Activated CD4-positive, alpha-beta T cell treated with anti-CD3 and anti-CD28 coated beads, Interleukin-2, amount 50 U/mL, for 1 hour (primary cell): ENCODE results near the gene RGS9BP.
"Not testable (repeated sequence)": the region's sequence is repeated elsewhere in the genome, so short reads cannot be mapped to it uniquely, and the experiment has no call there.

Source experiments
- DNase-seq: peaks from one replicate; pipeline ENCODE4 v3.0.0-alpha.2; 2020

Gene RGS9BP

GRCh38 chr19:32675720-32676185, at the start of gene RGS9BP:
Gene RGS9BP (plus strand): TSS chr19:32675848. CDS start chr19:32676264, 416 bp downstream.
- DNase-seq = peak; percentile 51

GRCh38 chr19:32626969-32627368, 48.7 kb upstream of the RGS9BP start:
- DNase-seq = no peak

- DNase-seq = no peak
These were observed 47.9 kb upstream of the RGS9BP start for GRCh38 chr19:32627714-32628270.

GRCh38 chr19:32630338-32630737, 45.3 kb upstream of the RGS9BP start:
- no peak for DNase-seq

- no peak for DNase-seq
These were observed 44.3 kb upstream of the RGS9BP start for GRCh38 chr19:32631381-32631780.

DNA sequence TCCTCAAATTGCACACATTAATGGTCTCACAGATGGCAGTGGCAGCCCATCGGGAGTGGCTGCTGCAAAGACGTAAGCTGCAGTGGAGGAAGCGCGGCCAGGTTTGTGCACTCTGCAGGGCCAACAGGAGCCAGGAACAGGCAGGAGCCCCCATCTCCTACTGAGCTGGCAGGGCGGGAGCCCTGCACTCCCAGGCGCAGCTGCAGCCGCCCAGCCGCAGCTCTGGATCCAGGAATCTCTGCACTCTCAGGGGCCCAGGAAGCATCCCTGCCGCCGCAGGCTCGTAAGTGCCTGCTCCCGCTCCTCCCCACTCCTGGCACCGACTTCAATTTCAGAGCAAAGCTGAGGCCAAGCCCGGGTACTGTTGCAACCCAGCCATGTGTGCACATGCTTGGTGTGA, 38.2 kb upstream of the RGS9BP start:
- no peak for DNase-seq

- no peak for DNase-seq
These were observed 37.0 kb upstream of the RGS9BP start for GRCh38 chr19:32638625-32639024.

GRCh38 chr19:32642771-32643170, 32.9 kb upstream of the RGS9BP start:
- peak; percentile 53 for DNase-seq

DNA sequence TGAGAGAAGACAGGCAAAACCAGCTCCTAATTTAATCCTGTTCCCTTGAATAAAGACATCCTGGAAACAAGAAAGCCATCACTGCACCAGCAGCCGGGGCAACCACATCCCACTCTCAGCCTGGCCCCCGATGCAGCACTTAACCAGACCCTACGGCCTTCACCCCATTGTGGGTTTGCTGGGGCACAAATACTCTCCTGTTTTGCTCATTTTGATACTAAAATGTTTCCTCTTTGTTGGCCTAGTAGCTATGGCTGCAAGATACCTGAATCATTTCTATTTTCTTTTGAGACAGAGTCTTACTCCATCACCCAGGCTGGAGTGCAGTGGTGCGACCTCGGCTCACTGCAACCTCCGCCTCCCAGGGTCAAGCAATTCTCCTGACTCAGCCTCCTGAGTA, 29.1 kb upstream of the RGS9BP start:
- no peak for DNase-seq

DNA sequence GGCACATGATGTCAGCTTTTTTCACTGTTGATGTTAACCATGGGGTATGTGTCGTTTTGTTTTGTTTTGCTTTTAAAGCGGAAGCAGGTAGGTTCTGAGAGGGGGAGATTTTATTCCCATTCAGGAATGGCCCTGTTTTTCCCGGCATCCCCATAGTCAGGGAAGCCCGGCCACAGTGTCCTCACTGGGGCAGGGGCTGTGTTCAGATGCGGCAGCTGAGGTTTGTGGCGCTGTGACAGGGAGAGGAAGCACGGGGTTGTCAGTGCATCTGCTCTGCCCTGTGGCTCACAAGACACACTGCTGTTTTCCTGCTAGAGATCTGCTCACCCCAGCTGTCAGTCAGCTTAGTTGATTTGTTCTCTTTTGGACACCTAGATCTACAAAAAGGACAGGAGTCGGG, 28.3 kb upstream of the RGS9BP start:
- no peak for DNase-seq

GRCh38 chr19:32649751-32650150, 25.9 kb upstream of the RGS9BP start:
- no peak for DNase-seq

GRCh38 chr19:32650671-32651070, 25.0 kb upstream of the RGS9BP start:
- DNase-seq = no peak

DNA sequence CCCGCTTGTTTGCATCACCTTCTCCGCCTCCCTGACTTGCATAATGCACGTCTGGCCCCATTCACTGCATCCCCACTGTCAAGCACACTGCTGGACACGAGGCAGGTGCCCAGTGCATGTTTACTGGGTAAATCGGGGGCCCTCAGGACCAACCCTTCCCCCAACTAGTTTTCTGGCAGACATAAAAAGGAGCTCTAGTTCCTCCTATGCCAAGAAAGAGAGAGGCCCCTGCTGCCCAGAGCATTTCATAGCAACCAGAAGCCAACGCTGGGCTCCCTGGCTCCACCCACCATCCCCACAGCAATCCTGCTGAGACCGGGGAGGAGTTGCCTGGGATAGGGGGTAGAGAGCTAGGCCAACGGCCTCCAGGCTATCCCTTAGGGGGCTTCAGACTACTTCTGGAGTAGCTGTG, 23.9 kb upstream of the RGS9BP start:
- no peak for DNase-seq

DNA sequence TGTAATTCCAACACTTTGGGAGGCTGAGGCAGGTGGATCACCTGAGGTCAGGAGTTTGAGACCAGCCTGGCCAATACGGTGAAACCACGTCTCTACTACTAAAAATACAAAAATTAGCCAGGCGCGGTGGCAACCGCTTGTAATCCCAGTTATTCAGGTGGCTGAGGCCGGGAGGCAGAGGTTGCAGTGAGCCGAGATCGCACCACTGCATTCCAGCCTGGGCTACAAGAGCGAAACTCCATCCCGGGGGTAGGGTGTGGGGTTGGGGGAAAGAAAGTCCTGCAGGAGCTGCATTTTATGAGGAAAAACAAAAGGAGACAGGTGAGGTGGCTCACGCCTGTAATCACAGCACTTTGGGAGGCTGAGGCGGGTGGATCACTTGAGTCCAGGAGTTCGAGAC, 23.3 kb upstream of the RGS9BP start:
- DNase-seq = not testable (repeated sequence)

GRCh38 chr19:32652894-32653598, 22.6 kb upstream of the RGS9BP start:
- no peak for DNase-seq

DNA sequence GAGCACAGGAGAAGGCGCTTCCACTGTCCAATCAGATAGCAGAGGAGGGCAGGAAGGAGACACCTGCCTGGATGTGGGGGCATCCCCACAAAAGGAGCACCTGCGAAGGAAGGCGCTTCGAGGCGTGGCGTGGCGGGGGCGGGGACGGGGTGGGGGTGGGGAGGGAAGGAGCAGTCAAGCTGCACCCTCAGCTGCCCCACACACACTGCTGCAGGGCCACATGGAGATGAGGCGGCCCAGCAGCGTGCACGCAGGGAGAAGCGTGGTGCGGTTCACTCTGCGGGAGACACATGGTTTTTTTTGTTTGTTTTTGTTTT, 22.1 kb upstream of the RGS9BP start:
- DNase-seq = no peak

GRCh38 chr19:32656379-32656778, 19.3 kb upstream of the RGS9BP start:
- DNase-seq = not testable (repeated sequence)

DNA sequence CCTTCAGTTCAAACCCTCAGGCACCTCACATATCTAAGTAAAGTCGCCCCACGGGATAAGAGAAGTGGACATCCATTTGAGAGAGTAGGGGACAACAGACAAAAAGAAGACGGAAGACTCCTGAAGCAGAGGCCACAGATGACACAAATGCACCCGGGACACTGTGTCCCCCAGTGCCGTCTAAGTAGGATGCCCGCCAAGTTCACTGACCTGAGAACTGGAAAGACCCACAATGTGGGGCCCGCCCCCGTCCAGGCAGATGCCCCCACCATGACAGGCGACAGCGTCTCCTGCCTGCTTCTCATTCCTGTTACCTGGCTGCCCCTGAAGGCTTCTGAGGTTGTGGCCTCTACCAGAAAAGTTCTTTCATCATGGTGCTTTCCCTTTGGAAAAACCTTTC, 17.6 kb upstream of the RGS9BP start:
- DNase-seq = no peak

DNA sequence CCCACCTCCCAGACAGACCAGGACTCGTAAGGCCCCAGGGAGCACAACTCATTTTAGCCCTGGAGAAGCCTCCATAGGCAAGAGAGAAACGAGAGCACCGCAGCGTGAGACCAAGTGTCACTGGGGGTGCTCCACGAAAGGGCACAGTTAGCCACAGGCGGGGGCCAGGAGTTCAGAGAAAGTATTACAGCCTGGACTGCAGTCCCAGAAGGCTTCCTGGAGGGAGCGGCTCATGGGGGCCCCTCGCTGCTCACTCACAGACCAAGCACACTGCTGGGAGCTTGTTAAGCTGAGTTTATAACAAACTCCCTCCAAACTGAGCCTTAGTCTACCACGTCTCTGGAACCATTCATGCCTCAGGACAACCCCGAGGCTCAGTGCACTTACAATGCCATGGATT, 17.1 kb upstream of the RGS9BP start:
- DNase-seq = no peak

DNA sequence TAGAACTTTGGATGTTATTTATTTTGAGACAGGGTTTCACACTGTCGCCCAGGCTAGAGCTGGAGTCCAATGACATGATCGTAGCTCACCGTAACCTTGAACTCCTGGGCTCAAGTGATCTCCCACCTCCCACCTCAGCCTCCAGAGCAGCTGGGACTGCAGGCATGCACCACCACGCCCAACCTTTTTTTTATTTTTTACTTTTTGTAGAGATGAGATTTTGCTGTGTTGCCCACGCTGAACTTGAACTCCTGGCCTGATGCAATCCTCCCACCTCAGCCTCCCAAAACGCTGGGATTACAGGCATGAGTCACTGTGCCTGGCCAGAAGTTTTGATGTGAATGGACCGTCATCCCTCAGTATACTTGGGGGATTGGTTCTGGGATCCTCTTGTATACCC, 14.3 kb upstream of the RGS9BP start:
- DNase-seq = no peak

GRCh38 chr19:32662186-32662585, 13.5 kb upstream of the RGS9BP start:
- no peak for DNase-seq

- DNase-seq = no peak
These were observed 9.6 kb upstream of the RGS9BP start for GRCh38 chr19:32666084-32666483.

DNA sequence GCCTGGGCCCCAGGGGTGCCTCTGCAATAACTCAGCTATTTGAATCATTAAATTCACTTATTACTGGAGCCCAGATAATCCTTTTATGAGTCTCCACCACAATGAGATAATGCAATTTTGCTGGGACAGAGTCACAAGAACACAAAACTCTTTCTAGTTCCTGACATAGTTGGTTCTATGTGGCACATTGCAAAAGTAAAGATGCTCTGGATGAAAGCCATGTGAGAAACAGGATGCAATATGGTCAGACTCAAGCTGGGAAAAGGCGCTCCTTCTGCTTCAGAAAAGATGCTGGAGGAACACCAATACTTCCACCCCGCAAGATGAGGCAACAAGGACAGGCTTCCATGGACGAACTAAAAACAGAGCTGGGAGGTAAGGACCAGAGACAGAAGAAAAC, 6.3 kb upstream of the RGS9BP start:
- DNase-seq = no peak

GRCh38 chr19:32671883-32672593, 3.6 kb upstream of the RGS9BP start:
- no peak for DNase-seq
